GM18502 (cell line): ENCODE results near the gene PPTC7.
A peak's percentile ranks its signal among the peaks of the same experiment; 100 is the strongest.
"Not testable (repeated sequence)": the region's sequence is repeated elsewhere in the genome, so short reads cannot be mapped to it uniquely, and the experiment has no call there.

Experiments used
- ATAC-seq: cut with Tn5 transposase; IDR thresholded peaks from one replicate; pipeline ENCODE4 v1.9.1; 2021; ENCODE audit warnings: mild to moderate bottlenecking; ENCODE audit not compliant: unreplicated experiment, poor library complexity

The PPTC7 gene

GRCh38 chr12:110538869-110539622, 44.1 kb downstream of the PPTC7 start:
- ATAC-seq: no peak

GRCh38 chr12:110537605-110538409, 45.3 kb downstream of the PPTC7 start:
- ATAC-seq: no peak

GRCh38 chr12:110536834-110537604, 46.1 kb downstream of the PPTC7 start:
- no peak for ATAC-seq

GRCh38 chr12:110534811-110535210, 48.3 kb downstream of the PPTC7 start:
- no peak for ATAC-seq

DNA sequence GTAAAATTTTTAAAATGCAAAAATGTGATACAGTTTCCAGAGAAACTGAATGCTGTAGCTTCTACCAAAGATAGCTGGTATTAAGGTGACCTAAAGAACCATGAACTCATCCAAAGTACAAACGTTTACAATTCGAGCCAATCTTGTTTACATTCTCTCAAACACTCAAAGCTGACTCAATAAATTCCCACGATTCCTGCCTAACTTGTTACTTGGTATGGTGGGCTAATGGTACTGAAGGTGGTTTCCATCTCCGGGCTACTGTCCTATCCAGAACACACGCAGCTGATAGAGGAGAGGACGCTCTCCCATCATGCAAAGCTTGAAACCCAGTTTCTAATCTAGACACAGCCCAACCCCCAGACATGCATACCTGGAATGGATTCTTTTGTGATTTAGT, 49.5 kb downstream of the PPTC7 start:
- ATAC-seq: no peak

DNA sequence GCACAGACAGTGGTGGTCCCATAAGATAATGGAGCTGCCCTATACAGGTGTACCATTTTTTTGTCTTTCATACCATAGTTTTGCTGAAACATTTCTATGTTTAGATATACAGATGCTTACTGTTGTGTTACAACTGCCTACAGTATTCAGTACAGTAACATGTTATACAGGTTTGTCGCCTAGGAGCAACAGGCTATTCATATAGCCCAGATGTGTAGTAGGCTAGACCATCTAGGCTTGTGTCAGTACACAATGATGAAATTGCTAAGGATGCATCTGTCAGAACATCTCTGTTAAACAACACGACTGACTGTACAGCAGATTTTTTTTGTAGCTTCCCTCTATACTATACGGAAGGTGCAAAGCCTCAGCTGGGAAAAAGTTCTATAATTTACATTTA, 50.5 kb downstream of the PPTC7 start:
- no peak for ATAC-seq

GRCh38 chr12:110531741-110532333, 51.3 kb downstream of the PPTC7 start:
- ATAC-seq: peak; percentile 82

GRCh38 chr12:110530511-110530910, 52.6 kb downstream of the PPTC7 start:
- no peak for ATAC-seq

DNA sequence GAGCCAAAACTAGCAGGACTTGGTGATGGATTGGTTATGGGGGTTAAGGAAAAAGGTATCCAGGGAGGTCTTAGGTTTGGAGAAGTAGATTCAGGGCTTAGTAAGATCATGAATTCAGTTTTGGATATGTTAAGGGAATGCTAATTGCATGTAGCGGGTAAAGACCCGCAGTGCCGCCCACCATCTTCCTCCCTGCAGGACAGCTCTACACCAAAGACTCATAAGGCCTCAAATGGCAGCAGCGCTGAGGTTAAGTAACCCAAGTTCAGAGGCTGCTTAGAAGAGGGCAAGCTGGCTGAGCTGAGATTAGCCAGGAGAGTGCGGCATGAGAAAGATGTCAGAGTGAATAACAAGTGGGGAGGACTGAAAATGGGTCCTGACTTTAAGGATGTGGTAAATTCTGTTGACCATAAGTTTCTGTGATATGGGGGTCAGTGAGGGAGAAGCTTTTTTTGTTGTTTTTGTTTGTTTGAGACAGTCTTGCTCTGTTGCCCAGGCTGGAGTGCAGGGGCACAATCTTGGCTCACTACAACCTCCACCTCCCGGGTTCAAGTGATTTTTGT, 54.8 kb downstream of the PPTC7 start:
- no peak for ATAC-seq

- not testable (repeated sequence) for ATAC-seq
These were observed 62.0 kb downstream of the PPTC7 start for GRCh38 chr12:110520876-110521712.

DNA sequence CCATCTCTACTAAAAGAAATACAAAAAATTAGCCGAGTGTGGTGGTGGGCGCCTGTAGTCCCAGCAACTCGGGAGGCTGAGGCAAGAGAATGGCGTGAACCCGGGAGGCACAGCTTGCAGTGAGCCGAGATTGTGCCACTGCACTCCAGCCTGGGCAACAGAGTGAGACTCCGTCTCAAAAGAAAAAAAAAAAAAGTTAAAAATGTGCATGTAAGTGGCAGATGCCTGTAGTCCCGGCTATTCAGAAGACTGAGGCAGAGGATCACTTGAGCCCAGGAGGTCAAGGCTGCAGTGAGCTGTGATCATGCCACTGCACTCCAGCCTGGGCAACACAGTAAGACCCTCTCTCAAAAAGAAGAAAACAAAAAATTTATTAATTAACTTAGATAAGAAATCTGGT, 65.1 kb downstream of the PPTC7 start:
- not testable (repeated sequence) for ATAC-seq

GRCh38 chr12:110516995-110517394, 66.1 kb downstream of the PPTC7 start:
- ATAC-seq: no peak

GRCh38 chr12:110514363-110514762, 68.8 kb downstream of the PPTC7 start:
- ATAC-seq: no peak

GRCh38 chr12:110513842-110514241, 69.3 kb downstream of the PPTC7 start:
- ATAC-seq: no peak

DNA sequence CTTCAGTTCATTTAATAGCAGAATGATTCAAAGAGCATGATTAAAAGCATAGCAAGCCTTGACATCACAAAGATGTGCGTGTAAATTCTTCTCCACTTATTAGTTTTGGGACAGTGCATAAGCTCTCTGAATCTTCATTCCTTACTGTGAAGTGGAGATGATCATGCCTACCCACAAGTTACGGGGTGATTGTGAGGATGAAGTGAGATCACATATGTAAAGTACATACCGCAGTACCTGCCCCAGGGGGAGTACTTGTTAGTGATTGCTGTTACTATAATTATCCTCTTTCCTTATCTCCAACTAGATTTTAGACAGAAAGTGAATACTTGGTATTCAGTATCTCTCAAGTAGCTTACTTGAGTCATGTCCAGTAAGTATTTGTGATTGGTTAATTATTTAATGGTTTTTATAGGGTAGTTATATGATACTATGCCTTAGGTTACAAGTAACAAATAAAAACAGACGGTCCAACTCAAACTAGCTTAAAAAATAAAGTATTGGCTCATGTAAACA, 75.0 kb downstream of the PPTC7 start:
- ATAC-seq: no peak

- no peak for ATAC-seq
These were observed 77.8 kb downstream of the PPTC7 start for GRCh38 chr12:110505332-110505731.

GRCh38 chr12:110503432-110503831, 79.7 kb downstream of the PPTC7 start:
- ATAC-seq: no peak

DNA sequence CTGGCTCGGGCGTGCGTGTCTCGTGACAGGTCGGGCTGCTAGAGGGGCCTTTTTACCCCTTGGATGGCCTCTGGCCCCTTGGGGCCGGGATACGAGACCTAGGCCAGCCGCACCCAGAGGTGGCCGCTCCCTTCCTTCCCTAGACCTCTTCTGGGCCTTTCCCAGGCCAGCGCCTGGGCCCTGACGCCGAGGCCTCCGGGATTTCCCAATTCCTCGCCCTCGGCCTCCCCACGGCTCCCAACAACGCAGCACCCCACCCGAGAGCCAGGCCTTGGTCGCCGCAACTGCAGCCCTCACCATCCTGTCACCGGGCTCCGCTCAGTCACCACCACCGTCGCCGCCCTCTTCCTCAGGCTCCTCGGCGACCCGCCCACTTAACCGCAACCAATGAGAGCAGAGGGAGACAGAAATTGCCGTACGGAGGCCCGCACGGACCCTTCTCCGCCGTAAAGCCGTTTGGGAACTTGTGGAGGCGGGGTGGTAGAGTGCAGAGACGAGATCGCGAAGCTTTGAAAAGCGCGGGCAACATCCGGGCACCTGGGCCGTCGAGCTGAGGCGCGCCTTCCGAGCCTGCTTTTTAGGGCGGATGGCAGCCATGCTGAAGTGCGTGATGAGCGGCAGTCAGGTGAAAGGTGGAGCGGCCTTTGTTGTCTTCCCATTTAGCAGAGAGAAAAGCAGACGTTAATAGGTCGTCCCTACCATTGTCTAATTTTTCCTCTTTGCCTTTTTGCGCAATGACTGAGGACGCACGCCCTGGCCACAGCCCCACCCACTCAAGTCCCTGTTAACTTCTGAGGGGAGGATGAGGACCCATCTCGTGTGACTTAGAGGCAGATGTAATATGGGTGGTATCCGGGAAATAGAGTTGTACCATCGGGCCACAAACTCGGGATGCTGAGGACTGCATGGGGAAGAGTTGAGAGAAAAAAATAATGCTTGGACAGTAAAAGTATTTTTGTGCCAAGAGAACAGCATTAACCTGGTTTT, 81.1 kb downstream of the PPTC7 start, which contains the start of the genes RAD9B and VPS29:
Gene RAD9B, plus strand, starts transcription at position 580 of the 987 bp plus-strand sequence. Its CDS starts 7 bp downstream, at position 587.
Gene VPS29, minus strand, starts transcription at position 360 of the 987 bp plus-strand sequence. Its CDS starts 60 bp downstream, at position 300.
- peak; percentile 92 for ATAC-seq
